HEK293 (cell line): ENCODE data around the gene CDON.

Experiments used
- ZNF184 ChIP-seq: fragments of 450-650 bp; IDR thresholded peaks from 2 replicates; pipeline ENCODE4 v1.5.1; 2018; ENCODE audit warnings: missing biosample characterization, mild to moderate bottlenecking, missing genetic modification characterization
- ZNF423 ChIP-seq: fragments of 450-650 bp; formaldehyde crosslinking; IDR thresholded peaks from 2 replicates; pipeline ENCODE4 v1.5.1; 2016; ENCODE audit warnings: missing biosample characterization, missing genetic modification characterization
- ZNF792 ChIP-seq: fragments of 450-650 bp; formaldehyde crosslinking; IDR thresholded peaks from 2 replicates; pipeline ENCODE4 v1.5.1; 2016; ENCODE audit warnings: missing biosample characterization, missing genetic modification characterization
- TF ChIP-seq, protein P1 (sequence below): fragments of 450-650 bp; formaldehyde crosslinking; IDR thresholded peaks from 2 replicates; pipeline ENCODE4 v1.5.1; 2016; ENCODE audit warnings: missing biosample characterization, missing genetic modification characterization

DNA sequence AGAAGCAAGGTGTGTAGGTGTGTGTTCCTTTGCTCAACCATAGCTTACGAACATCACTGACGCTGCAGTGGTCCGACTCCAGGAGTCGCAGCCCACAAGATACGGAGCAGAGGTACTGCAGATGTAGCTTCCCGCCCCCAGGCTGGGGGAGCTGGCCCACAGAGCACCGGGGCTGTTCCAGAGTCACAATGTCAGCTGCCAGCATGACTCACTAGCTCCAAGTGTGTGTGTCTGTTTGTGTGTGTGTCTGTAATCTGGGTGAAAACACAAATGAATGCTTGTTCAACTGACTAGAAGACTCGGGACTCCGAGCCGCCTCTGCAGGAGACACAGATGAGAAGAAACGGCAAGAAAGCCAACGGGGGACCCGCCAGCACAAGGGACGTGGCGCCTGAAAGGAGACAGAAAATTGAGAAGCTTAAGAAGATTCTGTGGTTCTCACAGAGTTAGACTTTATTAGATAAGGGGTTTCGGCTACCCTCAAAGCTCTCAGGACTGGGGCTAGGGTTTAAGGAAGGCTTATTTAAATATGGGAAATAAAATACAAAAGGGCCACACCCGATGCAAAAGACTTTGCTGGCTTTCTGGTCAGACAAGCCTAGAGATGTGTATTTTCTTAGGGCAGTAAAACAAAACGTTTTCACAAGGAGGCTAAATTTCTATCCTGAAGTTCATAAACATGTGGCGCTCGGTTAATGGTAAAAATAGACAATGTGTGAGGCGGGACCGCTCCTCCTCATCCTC lies 106.1 kb downstream of the CDON start:
- TF ChIP-seq ZNF184 (tag by site-specific recombination): no peak
- no peak for TF ChIP-seq ZNF792 (tag by site-specific recombination)
- TF ChIP-seq, protein P1, sequence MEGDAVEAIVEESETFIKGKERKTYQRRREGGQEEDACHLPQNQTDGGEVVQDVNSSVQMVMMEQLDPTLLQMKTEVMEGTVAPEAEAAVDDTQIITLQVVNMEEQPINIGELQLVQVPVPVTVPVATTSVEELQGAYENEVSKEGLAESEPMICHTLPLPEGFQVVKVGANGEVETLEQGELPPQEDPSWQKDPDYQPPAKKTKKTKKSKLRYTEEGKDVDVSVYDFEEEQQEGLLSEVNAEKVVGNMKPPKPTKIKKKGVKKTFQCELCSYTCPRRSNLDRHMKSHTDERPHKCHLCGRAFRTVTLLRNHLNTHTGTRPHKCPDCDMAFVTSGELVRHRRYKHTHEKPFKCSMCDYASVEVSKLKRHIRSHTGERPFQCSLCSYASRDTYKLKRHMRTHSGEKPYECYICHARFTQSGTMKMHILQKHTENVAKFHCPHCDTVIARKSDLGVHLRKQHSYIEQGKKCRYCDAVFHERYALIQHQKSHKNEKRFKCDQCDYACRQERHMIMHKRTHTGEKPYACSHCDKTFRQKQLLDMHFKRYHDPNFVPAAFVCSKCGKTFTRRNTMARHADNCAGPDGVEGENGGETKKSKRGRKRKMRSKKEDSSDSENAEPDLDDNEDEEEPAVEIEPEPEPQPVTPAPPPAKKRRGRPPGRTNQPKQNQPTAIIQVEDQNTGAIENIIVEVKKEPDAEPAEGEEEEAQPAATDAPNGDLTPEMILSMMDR (tag by site-specific recombination): no peak
- no peak for TF ChIP-seq ZNF423 (tag by site-specific recombination)
